ENCODE data around the gene SETD2.

SETD2 gene

GRCh38 chr3:47000922-47001730 lies 162.8 kb downstream of the SETD2 start:
- no peak overlapping the region for H3K27ac Mint-ChIP-seq
- H3K9me3 Mint-ChIP-seq: no peaks in the 10 kb centered on the region
- H3K27me3 Mint-ChIP-seq (ENCODE audit: low read depth): no peaks in the 10 kb centered on the region
- peaks cover 10% of the 10 kb centered on the region for H3K4me1 Mint-ChIP-seq (ENCODE audit: low read depth)
- H3K36me3 Mint-ChIP-seq (ENCODE audit: low read depth): peaks cover 46% of the 10 kb centered on the region
- no peak overlapping the region for H3K4me3 Mint-ChIP-seq

- H3K36me3 Mint-ChIP-seq (ENCODE audit: low read depth): peaks cover 41% of the 10 kb centered on the region
- H3K4me1 Mint-ChIP-seq (ENCODE audit: low read depth): peaks cover 10% of the 10 kb centered on the region
- H3K9me3 Mint-ChIP-seq: no peaks in the 10 kb centered on the region
- H3K27me3 Mint-ChIP-seq (ENCODE audit: low read depth): no peaks in the 10 kb centered on the region
- no peak overlapping the region for H3K27ac Mint-ChIP-seq
- no peak overlapping the region for H3K4me3 Mint-ChIP-seq
Measured at GRCh38 chr3:47000198-47000815, 163.6 kb downstream of the SETD2 start.

DNA sequence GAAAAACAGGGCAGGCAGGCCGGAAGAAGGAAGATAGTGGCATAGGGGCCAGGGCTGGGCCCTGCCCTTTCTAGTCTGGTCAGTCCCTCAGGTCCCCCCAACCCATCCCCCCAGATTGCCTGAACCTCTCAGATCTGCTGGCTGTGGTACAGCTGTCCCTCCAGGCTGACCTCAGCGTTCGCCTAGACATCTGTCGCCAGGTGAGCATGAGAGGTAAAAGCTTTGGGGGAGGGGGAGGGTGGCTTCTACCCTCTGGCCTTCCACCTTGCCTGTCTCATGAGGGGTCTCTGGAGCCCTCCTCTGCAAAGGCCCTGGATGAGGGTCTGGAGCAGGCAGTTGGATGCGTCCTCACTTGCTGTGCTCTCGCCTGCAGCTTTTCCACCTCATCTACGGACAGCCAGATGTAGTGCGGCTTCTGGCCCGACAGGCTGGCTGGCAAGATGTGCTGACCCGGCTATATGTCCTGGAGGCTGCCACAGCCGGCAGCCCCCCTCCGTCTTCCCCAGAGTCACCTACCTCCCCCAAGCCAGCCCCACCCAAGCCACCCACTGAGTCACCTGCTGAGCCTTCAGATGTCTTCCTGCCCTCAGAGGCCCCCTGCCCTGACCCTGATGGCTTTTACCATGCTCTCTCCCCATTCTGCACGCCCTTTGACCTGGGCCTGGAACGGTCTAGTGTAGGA lies 164.3 kb downstream of the SETD2 start:
- Mint-ChIP-seq H3K27me3 (ENCODE audit: low read depth) (no peaks in the 10 kb centered on the region), H3K4me1 (ENCODE audit: low read depth) (peaks cover 11% of the 10 kb centered on the region), H3K4me3 (no peak overlapping the region), H3K27ac (no peak overlapping the region), H3K36me3 (ENCODE audit: low read depth) (peaks cover 42% of the 10 kb centered on the region), H3K9me3 (no peaks in the 10 kb centered on the region)

DNA sequence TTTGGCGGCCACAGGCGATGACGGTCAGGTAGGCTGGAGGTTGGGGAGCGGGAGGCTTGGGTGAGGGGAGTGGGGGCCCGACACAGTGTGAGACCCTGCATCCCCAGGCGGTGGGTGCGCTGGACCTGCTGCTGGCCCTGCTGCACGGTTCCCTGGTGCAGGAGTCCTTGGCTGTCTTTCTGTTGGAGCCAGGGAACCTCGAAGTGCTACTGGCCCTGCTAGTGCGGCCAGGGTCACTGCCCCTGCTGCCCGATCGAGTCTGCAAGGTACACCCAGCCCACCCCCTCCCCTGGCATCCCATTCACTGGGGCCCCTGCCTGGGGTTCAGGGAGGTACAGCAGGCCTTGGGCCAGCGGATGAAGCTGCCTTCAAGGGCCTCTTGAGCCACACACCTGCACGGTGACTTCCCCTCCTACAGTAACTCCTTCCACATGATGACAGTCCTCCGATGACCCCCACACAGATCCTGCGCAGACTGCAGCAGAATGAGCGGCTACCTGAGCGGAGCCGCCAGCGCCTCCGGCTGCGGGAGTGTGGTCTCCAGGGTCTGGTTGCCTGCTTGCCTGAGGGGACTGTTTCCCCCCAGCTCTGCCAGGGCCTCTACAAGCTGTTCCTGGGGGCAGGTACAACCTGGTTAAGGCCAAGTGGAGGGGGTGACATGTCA lies 164.9 kb downstream of the SETD2 start:
- no peaks in the 10 kb centered on the region for H3K27me3 Mint-ChIP-seq (ENCODE audit: low read depth)
- H3K9me3 Mint-ChIP-seq: no peaks in the 10 kb centered on the region
- peaks cover 13% of the 10 kb centered on the region for H3K4me1 Mint-ChIP-seq (ENCODE audit: low read depth)
- no peak overlapping the region for H3K27ac Mint-ChIP-seq
- H3K4me3 Mint-ChIP-seq: no peak overlapping the region
- peaks cover 46% of the 10 kb centered on the region for H3K36me3 Mint-ChIP-seq (ENCODE audit: low read depth)

DNA sequence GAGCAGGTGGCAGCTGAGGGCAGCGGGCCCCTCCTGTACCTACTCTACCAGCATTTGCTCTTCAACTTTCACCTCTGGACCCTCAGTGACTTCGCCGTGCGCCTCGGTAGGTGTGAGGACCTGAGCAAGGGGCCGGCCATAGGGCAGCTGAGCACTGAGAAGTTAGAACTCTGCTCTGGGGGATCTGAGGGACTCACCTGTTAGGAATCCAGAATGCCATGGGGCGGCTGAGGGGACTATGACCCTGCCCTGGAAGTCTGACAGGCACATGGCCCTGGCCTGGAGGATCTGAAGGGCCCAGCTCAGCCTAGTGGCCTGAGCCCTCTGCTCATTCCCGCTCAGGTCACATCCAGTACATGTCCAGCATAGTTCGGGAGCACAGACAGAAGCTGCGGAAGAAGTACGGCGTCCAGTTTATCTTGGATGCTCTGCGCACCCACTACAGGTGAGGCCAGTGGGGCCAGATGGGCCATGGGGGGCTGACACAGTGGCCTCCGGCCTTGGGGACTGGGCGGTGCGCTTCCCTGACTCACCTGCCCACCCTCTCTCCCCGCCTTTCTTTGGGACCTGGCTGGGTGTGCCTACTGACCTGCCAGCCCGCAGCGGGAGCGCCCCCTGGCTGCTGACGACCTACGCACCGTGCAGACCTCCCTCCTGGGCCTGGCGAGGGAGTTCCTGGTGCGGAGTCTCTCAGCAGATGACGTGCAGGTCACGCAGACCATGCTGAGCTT lies 165.6 kb downstream of the SETD2 start:
- Mint-ChIP-seq H3K4me1 (ENCODE audit: low read depth) (peaks cover 15% of the 10 kb centered on the region), H3K9me3 (no peaks in the 10 kb centered on the region), H3K36me3 (ENCODE audit: low read depth) (peaks cover 39% of the 10 kb centered on the region), H3K4me3 (no peak overlapping the region), H3K27ac (peak overlapping the region; percentile 78), H3K27me3 (ENCODE audit: low read depth) (no peaks in the 10 kb centered on the region)

DNA sequence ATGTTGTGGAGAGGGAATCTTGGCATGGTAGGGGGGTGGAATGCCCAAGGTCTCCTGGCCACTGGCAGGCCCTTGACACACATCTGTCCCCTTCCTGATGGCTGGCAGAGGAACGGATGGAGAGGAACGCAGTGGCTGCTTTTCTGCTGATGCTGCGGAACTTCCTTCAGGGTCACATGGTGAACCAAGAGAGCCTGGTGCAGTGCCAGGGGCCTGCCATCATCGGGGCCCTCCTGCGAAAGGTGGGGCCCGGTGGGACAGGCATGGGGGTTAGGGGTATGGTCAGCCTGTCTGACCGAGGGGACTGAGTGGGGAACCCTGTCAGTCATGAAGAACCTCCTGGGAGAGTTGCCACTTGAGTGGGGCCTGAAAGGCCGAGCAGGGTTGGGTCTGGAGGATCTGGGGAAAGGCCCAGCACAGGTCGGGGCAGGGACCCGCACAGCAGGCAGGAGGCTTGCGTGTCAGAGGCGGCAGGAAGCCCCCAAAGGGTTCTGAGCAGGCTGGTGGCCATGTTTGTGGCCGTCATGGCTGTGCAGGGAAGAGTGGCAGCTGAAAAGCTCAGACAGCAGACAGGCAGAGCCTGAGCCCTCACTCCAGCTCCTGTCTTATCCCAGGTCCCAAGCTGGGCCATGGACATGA lies 166.3 kb downstream of the SETD2 start:
- H3K27ac Mint-ChIP-seq: peak overlapping the region; percentile 15
- H3K4me1 Mint-ChIP-seq (ENCODE audit: low read depth): peaks cover 15% of the 10 kb centered on the region
- no peaks in the 10 kb centered on the region for H3K9me3 Mint-ChIP-seq
- H3K27me3 Mint-ChIP-seq (ENCODE audit: low read depth): no peaks in the 10 kb centered on the region
- no peak overlapping the region for H3K4me3 Mint-ChIP-seq
- H3K36me3 Mint-ChIP-seq (ENCODE audit: low read depth): peaks cover 36% of the 10 kb centered on the region

DNA sequence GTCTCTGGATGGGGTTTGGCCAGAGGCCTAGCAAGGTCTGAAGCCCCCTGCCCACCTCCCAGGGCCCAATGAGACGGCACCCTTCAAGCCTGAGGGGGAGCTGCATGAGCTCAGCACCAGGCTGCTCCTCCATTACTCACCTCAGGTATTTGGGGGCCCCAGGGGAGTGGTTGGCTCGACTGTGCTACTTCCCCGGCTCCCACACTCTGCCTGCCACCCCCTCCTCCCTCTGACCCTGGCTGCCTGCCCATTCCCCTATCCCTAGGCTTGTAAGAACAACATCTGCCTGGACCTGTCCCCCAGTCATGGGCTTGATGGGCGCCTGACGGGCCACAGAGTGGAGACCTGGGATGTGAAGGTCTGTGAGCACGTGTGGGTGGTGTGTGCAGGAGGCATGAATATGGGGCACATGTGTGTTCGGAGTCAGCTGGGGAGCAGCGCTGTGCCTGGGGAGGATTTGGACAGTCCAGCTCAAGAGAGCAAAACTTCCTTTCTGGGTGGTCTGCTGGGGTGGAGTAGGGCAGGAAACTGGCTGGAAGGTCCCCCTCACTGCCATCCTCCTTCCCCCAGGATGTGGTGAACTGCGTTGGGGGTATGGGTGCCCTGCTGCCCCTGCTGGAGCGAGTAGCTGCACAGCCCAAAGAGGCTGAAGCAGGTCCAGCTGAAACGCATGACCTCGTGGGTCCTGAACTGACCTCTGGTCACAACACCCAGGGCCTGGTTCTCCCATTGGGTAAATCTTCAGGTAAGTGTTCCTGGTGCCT lies 167.0 kb downstream of the SETD2 start:
- no peak overlapping the region for H3K4me3 Mint-ChIP-seq
- peaks cover 35% of the 10 kb centered on the region for H3K36me3 Mint-ChIP-seq (ENCODE audit: low read depth)
- peak overlapping the region; percentile 45 for H3K27ac Mint-ChIP-seq
- H3K9me3 Mint-ChIP-seq: no peaks in the 10 kb centered on the region
- H3K27me3 Mint-ChIP-seq (ENCODE audit: low read depth): no peaks in the 10 kb centered on the region
- H3K4me1 Mint-ChIP-seq (ENCODE audit: low read depth): peaks cover 14% of the 10 kb centered on the region

GRCh38 chr3:46995901-46996562 lies 167.9 kb downstream of the SETD2 start:
- Mint-ChIP-seq H3K27me3 (ENCODE audit: low read depth) (no peaks in the 10 kb centered on the region), H3K36me3 (ENCODE audit: low read depth) (peaks cover 33% of the 10 kb centered on the region), H3K27ac (no peak overlapping the region), H3K4me3 (no peak overlapping the region), H3K4me1 (ENCODE audit: low read depth) (peaks cover 19% of the 10 kb centered on the region), H3K9me3 (no peaks in the 10 kb centered on the region)

DNA sequence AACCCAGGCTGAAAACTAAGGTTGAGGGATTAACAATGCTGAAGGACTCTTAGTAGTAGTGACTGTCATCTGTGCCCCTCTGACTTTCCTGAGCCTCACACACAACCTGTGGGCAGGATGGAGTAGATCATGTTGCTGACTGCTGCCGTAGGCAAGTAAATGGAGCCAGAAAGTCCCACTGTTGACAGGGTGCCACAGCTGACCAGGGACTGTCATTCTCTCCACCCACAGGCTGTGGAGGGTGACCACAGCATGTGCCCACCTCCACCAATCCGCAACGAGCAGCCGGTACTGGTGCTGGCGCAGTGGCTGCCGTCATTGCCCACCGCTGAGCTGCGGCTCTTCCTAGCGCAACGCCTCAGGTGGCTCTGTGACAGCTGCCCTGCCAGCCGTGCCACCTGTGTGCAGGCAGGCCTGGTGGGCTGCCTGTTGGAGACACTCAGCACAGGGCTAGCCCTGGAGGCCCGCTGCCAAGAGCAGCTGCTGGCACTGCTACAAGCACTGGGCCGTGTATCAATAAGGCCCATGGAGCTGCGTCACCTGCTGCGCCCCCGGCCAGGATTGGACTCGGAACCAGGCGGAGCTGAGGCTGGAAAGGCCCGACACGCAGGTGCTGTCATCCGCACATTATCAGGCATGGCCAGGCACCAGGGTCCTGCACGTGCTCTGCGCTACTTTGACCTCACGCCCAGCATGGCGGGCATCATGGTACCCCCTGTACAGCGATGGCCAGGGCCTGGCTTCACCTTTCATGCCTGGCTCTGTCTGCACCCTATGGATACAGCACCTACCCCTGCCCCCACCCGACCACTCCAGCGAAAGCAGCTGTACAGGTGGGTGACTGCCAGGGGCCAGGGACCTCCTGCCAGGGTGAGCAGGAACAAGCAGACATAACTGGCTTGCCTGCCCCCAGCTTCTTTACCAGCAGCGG lies 168.8 kb downstream of the SETD2 start:
- Mint-ChIP-seq H3K27me3 (ENCODE audit: low read depth) (no peaks in the 10 kb centered on the region), H3K27ac (no peak overlapping the region), H3K9me3 (no peaks in the 10 kb centered on the region), H3K4me3 (no peak overlapping the region), H3K36me3 (ENCODE audit: low read depth) (peaks cover 36% of the 10 kb centered on the region), H3K4me1 (ENCODE audit: low read depth) (peaks cover 21% of the 10 kb centered on the region)

GRCh38 chr3:46993986-46994385 lies 169.9 kb downstream of the SETD2 start:
- H3K9me3 Mint-ChIP-seq: no peaks in the 10 kb centered on the region
- H3K36me3 Mint-ChIP-seq (ENCODE audit: low read depth): peaks cover 40% of the 10 kb centered on the region
- no peak overlapping the region for H3K27ac Mint-ChIP-seq
- no peak overlapping the region for H3K4me3 Mint-ChIP-seq
- H3K4me1 Mint-ChIP-seq (ENCODE audit: low read depth): peaks cover 26% of the 10 kb centered on the region
- no peaks in the 10 kb centered on the region for H3K27me3 Mint-ChIP-seq (ENCODE audit: low read depth)

DNA sequence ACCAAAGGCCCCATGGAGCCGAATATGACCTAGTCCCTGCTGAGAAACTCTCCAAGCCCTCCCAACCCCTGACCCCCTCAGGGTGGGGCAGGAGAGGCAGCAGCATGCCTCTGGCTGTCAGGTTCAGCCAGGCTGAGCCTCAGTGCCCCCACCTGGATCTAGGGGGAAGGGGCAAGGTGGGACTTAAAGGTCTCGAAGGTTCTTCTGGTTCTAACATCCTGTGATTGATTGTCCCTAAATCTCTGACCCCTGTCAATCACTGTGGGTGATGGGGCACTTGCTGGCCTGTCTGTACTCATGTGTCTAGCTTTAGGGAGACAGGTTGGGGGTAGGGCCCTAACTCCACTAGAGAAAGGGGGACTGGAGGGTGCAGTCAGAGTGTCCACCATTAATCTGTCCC lies 170.6 kb downstream of the SETD2 start:
- peaks cover 33% of the 10 kb centered on the region for H3K4me1 Mint-ChIP-seq (ENCODE audit: low read depth)

GRCh38 chr3:46992231-46992630 lies 171.7 kb downstream of the SETD2 start:
- peaks cover 38% of the 10 kb centered on the region for H3K4me1 Mint-ChIP-seq (ENCODE audit: low read depth)

More for the DNA sequence above, 170.6 kb downstream of the SETD2 start:
- no peaks in the 10 kb centered on the region for H3K9me3 Mint-ChIP-seq
- peaks cover 41% of the 10 kb centered on the region for H3K36me3 Mint-ChIP-seq (ENCODE audit: low read depth)
- no peaks in the 10 kb centered on the region for H3K27me3 Mint-ChIP-seq (ENCODE audit: low read depth)
- no peak overlapping the region for H3K4me3 Mint-ChIP-seq
- no peak overlapping the region for H3K27ac Mint-ChIP-seq

More at GRCh38 chr3:46992231-46992630, 171.7 kb downstream of the SETD2 start:
- peak overlapping the region; percentile 31 for H3K27ac Mint-ChIP-seq
- H3K4me3 Mint-ChIP-seq: no peak overlapping the region
- H3K9me3 Mint-ChIP-seq: no peaks in the 10 kb centered on the region
- H3K36me3 Mint-ChIP-seq (ENCODE audit: low read depth): peaks cover 36% of the 10 kb centered on the region
- no peaks in the 10 kb centered on the region for H3K27me3 Mint-ChIP-seq (ENCODE audit: low read depth)
